Stomach (tissue), 4 donors: Measurements from ENCODE around the gene RAB6B.

Experiments used
- CTCF ChIP-seq, 7 experiments: fragments of 450-650 bp in 4 of 7; fragments of 200-600 bp in 3 of 7; sonication (generic) in 3 of 7; IDR thresholded peaks; one replicate each; pipeline ENCODE4 v1.5.1; 2016 to 2019; ENCODE audit warnings: antibody characterized with exemption in 7 of 7, control low read depth in 2 of 7, mild to moderate bottlenecking in 1 of 7
- POLR2A ChIP-seq, 4 donors: fragments of 450-650 bp; IDR thresholded peaks; one replicate each; pipeline ENCODE4 v1.6.1; 2016; ENCODE audit warnings: antibody characterized with exemption in 4 of 4, control low read depth in 2 of 4, mild to moderate bottlenecking in 1 of 4, moderate library complexity in 1 of 4

- no peak for TF ChIP-seq CTCF (IDR thresholded peaks at IDR 0.05)
- TF ChIP-seq POLR2A (IDR thresholded peaks at IDR 0.05) = no peak
Measured at GRCh38 chr3:133833880-133834620, 61.6 kb downstream of the RAB6B start.
